IgD-negative memory B cell (primary cell): ENCODE data around the gene DUSP7. TPM values are rescaled to one million over a fixed set of nuclear protein-coding genes. Genes with fewer than 3 reads are reported as not detected.

Experiments
- H3K27ac Mint-ChIP-seq, 3 donors: one replicate each; pipeline ENCODE4 v1.8.0; 2020 to 2022; ENCODE audit warnings: mild to moderate bottlenecking in 3 of 3, mixed read lengths in 3 of 3, moderate library complexity in 1 of 3
- H3K27me3 Mint-ChIP-seq: one replicate; pipeline ENCODE4 v1.8.0; 2021; ENCODE audit warnings: mixed read lengths
- H3K36me3 Mint-ChIP-seq: one replicate; pipeline ENCODE4 v1.8.0; 2020; ENCODE audit warnings: mild to moderate bottlenecking, mixed read lengths
- H3K4me1 Mint-ChIP-seq, 3 donors: one replicate each; pipeline ENCODE4 v1.8.0; 2020 to 2022; ENCODE audit warnings: mixed read lengths in 3 of 3, mild to moderate bottlenecking in 1 of 3
- H3K4me3 Mint-ChIP-seq, 4 donors: one replicate each; pipeline ENCODE4 v1.8.0; 2020 to 2022; ENCODE audit warnings: mild to moderate bottlenecking in 4 of 4, mixed read lengths in 4 of 4, moderate library complexity in 3 of 4
- H3K9me3 Mint-ChIP-seq, 3 donors: one replicate each; pipeline ENCODE4 v1.8.0; 2020 to 2021; ENCODE audit warnings: mixed read lengths in 3 of 3, mild to moderate bottlenecking in 1 of 3
- polyA plus RNA-seq: library from polyadenylated mRNA; unstranded; fragments of 300-500 nt; fragmentation: Illumina TruSeq; gene quantifications from one replicate; pipeline ENCODE4 v1.2.3, GENCODE V29; 2021

The DUSP7 gene
- polyA plus RNA-seq, 1 donor from 2014 or later, result 1.1 TPM

- H3K36me3 Mint-ChIP-seq, result peaks cover 1% of the 10 kb centered on the region
- H3K4me1 Mint-ChIP-seq, result peaks cover 0 to 10% (median 8%) of the 10 kb centered on the region in 3 donors
- no peak overlapping the region for H3K27ac Mint-ChIP-seq
- peaks cover 2% of the 10 kb centered on the region for H3K27me3 Mint-ChIP-seq
- no peaks in the 10 kb centered on the region for H3K9me3 Mint-ChIP-seq
- H3K4me3 Mint-ChIP-seq, result peak overlapping the region in 1 of 4 donors; percentile 49
Observed at GRCh38 chr3:52023101-52023770, 33.1 kb downstream of the DUSP7 start.

GRCh38 chr3:52022323-52023100 lies 33.9 kb downstream of the DUSP7 start:
- H3K27ac Mint-ChIP-seq, result no peak overlapping the region
- peaks cover 2% of the 10 kb centered on the region for H3K27me3 Mint-ChIP-seq
- H3K9me3 Mint-ChIP-seq, result no peaks in the 10 kb centered on the region
- H3K36me3 Mint-ChIP-seq, result peaks cover 1% of the 10 kb centered on the region
- peaks cover 0 to 10% (median 8%) of the 10 kb centered on the region in 3 donors for H3K4me1 Mint-ChIP-seq
- no peak overlapping the region for H3K4me3 Mint-ChIP-seq

DNA sequence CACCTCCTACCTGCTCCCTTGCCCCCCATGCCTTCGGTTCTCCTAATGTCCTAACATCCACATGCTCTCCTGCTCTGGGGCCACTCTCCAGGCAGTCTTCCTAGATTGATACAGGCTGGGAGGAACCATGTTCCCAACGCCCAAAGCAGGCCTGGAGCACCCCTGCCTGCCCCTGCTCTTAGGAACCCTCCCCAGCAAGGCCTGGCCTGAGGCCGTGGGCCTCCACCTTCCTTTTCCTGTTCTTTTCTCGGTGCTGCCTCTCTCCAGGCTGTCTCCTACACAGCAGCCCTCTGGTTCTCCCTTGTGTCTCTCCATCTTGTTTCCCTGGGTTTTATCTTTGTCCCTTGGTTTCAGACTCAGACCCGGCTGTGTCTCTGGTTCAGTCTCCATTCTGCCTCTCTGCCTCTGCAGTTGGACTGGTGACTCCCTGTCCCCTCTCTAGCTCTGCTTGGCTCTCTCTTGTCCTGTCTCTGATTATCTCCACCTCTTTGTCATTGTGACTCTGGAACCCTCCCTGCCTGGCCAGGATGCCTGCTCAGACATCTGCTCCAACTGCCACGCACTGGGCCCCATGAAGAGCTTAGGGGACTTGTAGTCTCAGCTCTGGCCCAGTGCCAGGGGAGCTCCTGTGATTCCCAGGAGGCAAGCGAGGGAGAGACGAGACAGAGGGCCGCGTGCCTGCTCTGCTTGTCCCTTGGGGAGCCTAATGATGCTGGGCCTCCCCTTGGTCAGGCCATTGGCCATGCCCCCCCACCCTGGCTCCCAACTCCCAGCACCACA lies 34.7 kb downstream of the DUSP7 start:
- Mint-ChIP-seq H3K4me3 (no peak overlapping the region), H3K27me3 (peaks cover 2% of the 10 kb centered on the region), H3K9me3 (no peaks in the 10 kb centered on the region), H3K27ac (peak overlapping the region in 1 of 3 donors; percentile 29), H3K4me1 (peaks cover 0 to 10% (median 8%) of the 10 kb centered on the region in 3 donors), H3K36me3 (peaks cover 1% of the 10 kb centered on the region)

GRCh38 chr3:52020796-52021195 lies 35.6 kb downstream of the DUSP7 start:
- peaks cover 2% of the 10 kb centered on the region for H3K27me3 Mint-ChIP-seq
- no peaks in the 10 kb centered on the region for H3K9me3 Mint-ChIP-seq
- no peak overlapping the region for H3K4me3 Mint-ChIP-seq
- peaks cover 1% of the 10 kb centered on the region for H3K36me3 Mint-ChIP-seq
- no peak overlapping the region for H3K27ac Mint-ChIP-seq
- peaks cover 0 to 10% (median 8%) of the 10 kb centered on the region in 3 donors for H3K4me1 Mint-ChIP-seq

- Mint-ChIP-seq H3K27ac (no peak overlapping the region), H3K36me3 (no peaks in the 10 kb centered on the region), H3K4me1 (peaks cover 0 to 10% (median 9%) of the 10 kb centered on the region in 3 donors), H3K4me3 (no peak overlapping the region), H3K9me3 (no peaks in the 10 kb centered on the region), H3K27me3 (peaks cover 2% of the 10 kb centered on the region)
Observed at GRCh38 chr3:52019352-52020080, 36.9 kb downstream of the DUSP7 start.

DNA sequence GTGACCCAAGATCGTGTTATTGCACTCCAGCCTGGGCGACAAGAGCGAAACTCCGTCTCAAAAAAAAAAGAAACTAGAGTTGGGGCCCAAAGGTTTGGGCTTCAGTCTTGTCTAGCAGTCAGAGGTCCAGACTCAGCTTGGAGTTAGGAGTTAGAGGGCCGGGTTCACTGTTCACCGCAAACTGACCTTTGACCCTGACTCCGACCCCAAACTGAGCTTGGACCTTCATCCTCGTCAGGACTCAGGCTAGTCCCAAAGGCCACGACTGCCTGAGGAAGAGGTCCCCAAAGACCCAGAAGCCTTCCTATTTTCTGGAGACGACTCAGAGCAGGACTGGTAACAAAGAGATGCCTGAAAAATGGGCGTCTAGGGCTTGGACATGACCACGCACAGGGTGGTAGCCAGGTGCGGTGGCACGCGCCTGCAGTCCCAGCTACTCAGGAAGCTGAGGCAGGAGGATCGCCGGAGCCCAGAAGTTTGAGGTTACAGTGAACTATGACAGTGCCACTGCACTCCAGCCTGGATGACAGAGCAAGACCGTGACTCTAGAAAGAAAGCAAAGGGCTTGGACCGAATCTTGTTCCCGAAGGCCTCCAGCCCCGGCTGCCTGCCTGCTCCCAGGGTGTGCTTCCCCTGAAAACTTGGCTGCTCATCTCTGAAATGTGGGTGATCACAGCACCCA lies 37.9 kb downstream of the DUSP7 start:
- H3K27ac Mint-ChIP-seq, result no peak overlapping the region
- H3K4me3 Mint-ChIP-seq, result no peak overlapping the region
- peaks cover 0 to 4% (median 2%) of the 10 kb centered on the region in 3 donors for H3K4me1 Mint-ChIP-seq
- H3K27me3 Mint-ChIP-seq, result no peaks in the 10 kb centered on the region
- H3K9me3 Mint-ChIP-seq, result no peaks in the 10 kb centered on the region
- no peaks in the 10 kb centered on the region for H3K36me3 Mint-ChIP-seq

DNA sequence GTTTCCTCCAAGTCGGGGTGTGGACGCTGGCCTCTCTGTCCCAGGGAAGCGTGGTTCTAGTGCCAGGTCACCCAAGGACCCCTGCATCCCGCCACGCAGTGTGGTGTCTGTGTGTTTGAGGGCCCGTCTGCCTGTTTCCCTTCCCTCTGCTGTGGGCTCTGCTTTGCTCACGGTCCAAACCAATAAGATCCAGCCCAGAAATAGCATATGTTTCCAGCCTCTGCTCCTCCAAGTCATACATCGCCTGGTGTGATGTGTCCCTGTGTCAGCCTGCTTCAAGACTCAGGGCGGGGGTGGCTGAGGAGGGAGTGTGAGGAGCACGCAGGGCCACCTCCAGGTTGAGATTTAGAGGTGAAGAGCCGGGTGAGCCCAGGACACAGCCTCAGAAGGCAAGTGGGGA lies 38.8 kb downstream of the DUSP7 start:
- H3K36me3 Mint-ChIP-seq, result no peaks in the 10 kb centered on the region
- peaks cover 0 to 1% (median 0%) of the 10 kb centered on the region in 3 donors for H3K4me1 Mint-ChIP-seq
- H3K27ac Mint-ChIP-seq, result no peak overlapping the region

DNA sequence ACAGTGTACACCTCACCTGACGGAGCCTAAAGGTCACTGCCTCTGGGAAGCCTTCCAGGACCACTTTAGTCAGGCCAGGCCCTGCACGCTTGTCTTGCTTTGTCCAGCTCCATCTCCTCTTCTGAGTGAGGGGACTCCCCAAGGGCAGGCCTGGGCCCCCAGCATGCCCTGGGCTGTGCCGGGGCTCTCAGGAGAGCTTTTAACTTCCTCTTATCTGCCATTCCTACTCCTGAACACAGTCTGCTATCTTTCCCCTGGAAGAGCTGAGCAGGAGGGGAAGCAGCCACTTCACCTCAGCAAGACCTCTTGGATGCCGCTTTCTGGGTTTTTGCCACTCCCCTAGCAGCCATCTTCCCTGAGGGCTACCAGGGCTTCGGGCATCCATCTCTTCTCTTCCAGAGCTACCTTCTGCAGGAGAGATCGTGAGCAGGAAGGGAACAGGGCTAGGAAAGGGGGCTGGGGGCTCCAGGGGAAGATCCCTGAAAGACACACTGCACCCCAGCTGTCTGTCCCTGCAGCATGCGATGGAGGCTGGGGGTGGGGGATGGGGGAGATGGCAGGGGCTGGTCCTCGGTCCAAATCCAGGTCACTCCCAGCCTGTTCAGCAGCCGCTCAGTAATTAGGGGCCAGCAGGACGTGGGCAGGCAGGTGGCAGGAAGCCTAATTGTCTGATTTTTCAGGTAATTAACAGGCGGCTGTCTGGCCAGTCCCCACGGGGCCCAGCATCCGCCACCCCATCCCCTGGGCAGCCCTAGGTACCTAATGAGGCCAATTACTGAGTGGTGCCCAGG lies 40.7 kb downstream of the DUSP7 start:
- Mint-ChIP-seq H3K36me3 (no peaks in the 10 kb centered on the region), H3K4me1 (peaks cover 0 to 3% (median 0%) of the 10 kb centered on the region in 3 donors), H3K9me3 (peaks cover 0 to 3% (median 0%) of the 10 kb centered on the region in 3 donors), H3K27ac (peak overlapping the region in 1 of 3 donors; percentile 73), H3K4me3 (no peak overlapping the region), H3K27me3 (peaks cover 2% of the 10 kb centered on the region)

More for the DNA sequence above, 38.8 kb downstream of the DUSP7 start:
- no peak overlapping the region for H3K4me3 Mint-ChIP-seq
- H3K27me3 Mint-ChIP-seq, result no peaks in the 10 kb centered on the region
- H3K9me3 Mint-ChIP-seq, result no peaks in the 10 kb centered on the region

DNA sequence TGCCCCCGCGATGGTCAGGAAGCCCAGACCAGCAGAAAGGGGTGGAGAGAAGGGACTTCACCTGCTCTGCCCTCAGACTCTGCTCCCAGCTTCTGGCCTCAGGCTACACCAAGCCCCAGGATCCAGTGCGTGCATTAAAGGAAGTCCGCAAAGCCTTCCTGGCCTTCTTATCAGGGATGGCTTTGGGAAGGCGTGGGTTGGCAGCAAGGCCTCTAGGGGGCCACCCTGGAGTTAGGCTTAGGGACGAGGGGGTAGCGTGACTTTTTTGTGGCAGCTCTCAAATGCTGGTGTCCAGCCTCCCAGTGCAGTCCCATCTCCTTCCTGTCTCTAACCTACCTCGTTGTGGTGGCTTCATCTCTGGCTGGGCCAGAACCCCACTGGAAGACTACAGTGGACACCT lies 41.8 kb downstream of the DUSP7 start:
- Mint-ChIP-seq H3K27me3 (peaks cover 2% of the 10 kb centered on the region), H3K4me3 (no peak overlapping the region), H3K36me3 (no peaks in the 10 kb centered on the region), H3K9me3 (peaks cover 0 to 3% (median 0%) of the 10 kb centered on the region in 3 donors), H3K27ac (no peak overlapping the region), H3K4me1 (peaks cover 0 to 4% (median 0%) of the 10 kb centered on the region in 3 donors)

GRCh38 chr3:52013802-52014598 lies 42.4 kb downstream of the DUSP7 start:
- H3K4me1 Mint-ChIP-seq, result peaks cover 0 to 4% (median 0%) of the 10 kb centered on the region in 3 donors
- peaks cover 2% of the 10 kb centered on the region for H3K27me3 Mint-ChIP-seq
- no peaks in the 10 kb centered on the region for H3K36me3 Mint-ChIP-seq
- H3K4me3 Mint-ChIP-seq, result no peak overlapping the region
- peaks cover 0 to 3% (median 0%) of the 10 kb centered on the region in 3 donors for H3K9me3 Mint-ChIP-seq
- H3K27ac Mint-ChIP-seq, result no peak overlapping the region

DNA sequence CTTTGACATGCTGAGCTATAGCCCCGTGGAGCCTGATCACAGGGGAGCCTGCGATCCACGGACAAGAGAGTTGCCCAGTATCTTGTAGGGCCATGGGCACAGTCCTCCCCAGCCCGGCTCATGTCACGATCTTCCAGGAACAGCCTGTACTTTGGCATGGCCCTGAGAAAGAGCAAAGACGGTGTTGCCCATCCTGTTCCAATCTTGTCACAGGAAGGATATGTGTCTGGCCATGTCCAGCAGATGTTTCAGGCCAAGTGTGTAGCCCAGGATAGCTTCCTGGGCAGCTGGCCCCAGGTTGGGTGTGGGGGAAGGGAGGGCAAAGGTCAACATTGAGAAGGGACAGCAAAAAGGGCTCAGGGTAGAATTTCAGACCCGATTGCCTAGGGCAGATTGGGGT lies 43.7 kb downstream of the DUSP7 start:
- Mint-ChIP-seq H3K27me3 (peaks cover 2% of the 10 kb centered on the region), H3K27ac (no peak overlapping the region), H3K4me3 (no peak overlapping the region), H3K36me3 (no peaks in the 10 kb centered on the region), H3K9me3 (peaks cover 0 to 3% (median 0%) of the 10 kb centered on the region in 3 donors), H3K4me1 (peaks cover 0 to 4% (median 0%) of the 10 kb centered on the region in 3 donors)

DNA sequence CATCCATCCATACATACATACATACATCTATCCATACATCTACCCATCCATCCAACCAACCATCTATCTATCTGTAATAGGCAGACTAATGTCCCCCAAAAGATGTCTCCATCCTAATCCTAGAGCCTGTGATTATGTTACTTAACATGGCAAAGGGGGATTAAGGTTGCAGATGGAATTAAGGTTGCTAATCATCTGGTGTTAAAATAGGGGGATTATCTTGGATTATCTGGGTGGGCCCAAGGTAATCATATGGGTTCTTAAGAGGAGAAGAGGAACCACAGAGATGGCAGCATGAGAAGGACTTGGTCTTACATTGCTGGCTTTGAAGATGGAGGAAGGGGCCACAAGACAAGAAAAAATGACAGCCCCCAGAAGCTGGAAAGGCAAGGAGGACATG lies 45.9 kb downstream of the DUSP7 start:
- H3K27me3 Mint-ChIP-seq, result peaks cover 2% of the 10 kb centered on the region
- H3K27ac Mint-ChIP-seq, result no peak overlapping the region
- peaks cover 0 to 3% (median 0%) of the 10 kb centered on the region in 3 donors for H3K4me1 Mint-ChIP-seq
- H3K9me3 Mint-ChIP-seq, result peaks cover 0 to 3% (median 0%) of the 10 kb centered on the region in 3 donors
- no peaks in the 10 kb centered on the region for H3K36me3 Mint-ChIP-seq
- no peak overlapping the region for H3K4me3 Mint-ChIP-seq

DNA sequence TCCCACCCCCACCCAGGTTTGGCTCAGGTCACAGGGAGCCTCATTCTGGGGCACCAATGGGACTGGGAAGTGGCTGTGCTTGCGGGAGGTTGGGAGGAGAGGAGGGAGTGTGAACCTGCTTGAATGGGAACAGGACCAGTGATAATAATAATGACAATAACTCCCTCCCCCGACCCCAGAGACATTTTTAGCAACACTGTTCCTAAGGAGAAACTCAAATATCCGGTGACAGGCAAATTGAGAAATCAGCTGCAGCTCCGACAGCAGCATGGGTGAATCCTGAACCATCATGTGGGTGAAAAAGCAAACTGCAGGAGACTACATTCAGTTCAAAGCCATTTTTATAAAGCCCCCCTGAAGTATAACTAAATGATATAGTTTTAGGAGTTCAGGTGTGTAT lies 49.1 kb downstream of the DUSP7 start:
- Mint-ChIP-seq H3K36me3 (no peaks in the 10 kb centered on the region), H3K4me3 (no peak overlapping the region), H3K4me1 (peaks cover 0 to 3% (median 0%) of the 10 kb centered on the region in 3 donors), H3K27ac (peak overlapping the region in 1 of 3 donors; percentile 47), H3K9me3 (peaks cover 0 to 3% (median 0%) of the 10 kb centered on the region in 3 donors), H3K27me3 (peaks cover 4% of the 10 kb centered on the region)
